Activated naive CD4-positive, alpha-beta T cell treated with anti-CD3 and anti-CD28 coated beads, Interleukin-2, amount 50 U/mL, for 72 hours (primary cell): ENCODE data around the gene NPHP4. TPM values are rescaled to one million over a fixed set of nuclear protein-coding genes. Genes with fewer than 3 reads are reported as not detected.
"Not testable (repeated sequence)": the region's sequence is repeated elsewhere in the genome, so short reads cannot be mapped to it uniquely, and the experiment has no call there.

Source experiments
- ATAC-seq, 2 donors: fragments of 150-1000 bp; cut with Tn5 transposase; 2 replicates each; pipeline ENCODE4 v1.10.0; 2021; ENCODE audit warnings: mild to moderate bottlenecking in 2 of 2, moderate library complexity in 2 of 2
- DNase-seq, 2 donors: peaks; one replicate each; pipeline ENCODE4 v3.0.0; 2021 to 2022; ENCODE audit warnings: low spot score in 2 of 2
- H3K27ac Mint-ChIP-seq, 2 donors: one replicate each; pipeline ENCODE4 v1.8.0; 2022; ENCODE audit warnings: mild to moderate bottlenecking in 2 of 2, mixed read lengths in 2 of 2
- H3K36me3 Mint-ChIP-seq, 2 donors: one replicate each; pipeline ENCODE4 v1.8.0; 2022; ENCODE audit warnings: mixed read lengths in 2 of 2
- H3K9me3 Mint-ChIP-seq, 2 donors: one replicate each; pipeline ENCODE4 v1.8.0; 2022; ENCODE audit warnings: mixed read lengths in 2 of 2
- total RNA-seq, 2 donors: library from RNA; stranded (reverse); gene quantifications; one replicate each; pipeline ENCODE4 v1.2.3, GENCODE V29; 2022

The NPHP4 gene
- total RNA-seq, 2 donors from 2014 or later, result 10.0 to 22.5 TPM

DNA sequence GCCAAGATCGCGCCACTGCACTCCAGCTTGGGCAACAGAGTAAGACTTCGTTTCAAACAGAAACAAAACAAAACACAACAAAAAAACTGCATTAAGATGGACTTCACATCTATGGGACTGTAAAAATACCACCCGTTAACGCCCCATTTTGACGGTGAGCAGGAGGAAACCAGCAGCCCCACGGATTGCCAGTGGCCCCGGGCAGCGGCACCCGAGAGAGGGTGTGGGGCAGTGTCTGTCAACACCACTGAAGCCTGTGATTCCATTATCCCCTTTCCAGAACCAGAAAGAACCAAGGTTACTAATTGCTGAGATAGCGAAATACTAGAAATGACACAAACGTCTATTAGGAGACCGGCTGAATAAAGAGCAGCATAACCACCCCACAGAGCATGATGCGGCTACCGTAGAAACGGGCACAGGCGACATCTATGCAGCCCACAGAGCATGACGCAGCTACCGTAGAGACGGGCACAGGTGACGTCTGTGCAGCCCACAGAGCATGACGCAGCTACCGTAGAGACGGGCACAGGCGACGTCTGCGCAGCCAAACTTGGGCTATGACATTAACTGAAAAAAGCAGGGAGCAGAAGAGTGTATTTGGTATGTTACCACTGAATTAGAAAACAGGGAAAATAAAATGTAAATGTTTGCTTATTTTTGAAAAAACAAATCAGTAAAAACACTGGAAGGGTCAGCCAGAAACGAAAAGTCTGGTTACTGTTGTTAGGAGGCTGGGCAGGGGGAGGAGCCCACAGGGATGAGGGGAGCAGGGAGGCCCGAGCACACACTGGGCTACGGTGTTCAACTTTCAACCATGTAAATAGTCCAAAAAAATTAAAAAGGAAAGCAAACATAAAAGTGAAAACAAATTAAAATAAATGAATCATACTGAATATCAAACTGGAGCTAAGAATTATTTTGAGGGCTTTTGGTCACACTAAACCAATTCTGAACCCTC, 96.5 kb downstream of the NPHP4 start:
- Mint-ChIP-seq H3K36me3 (peaks cover 0 to 5% of the 10 kb centered on the region in 2 donors), H3K9me3 (no peaks in the 10 kb centered on the region), H3K27ac (no peak overlapping the region)
- DNase-seq, result no peak
- no peak for ATAC-seq

DNA sequence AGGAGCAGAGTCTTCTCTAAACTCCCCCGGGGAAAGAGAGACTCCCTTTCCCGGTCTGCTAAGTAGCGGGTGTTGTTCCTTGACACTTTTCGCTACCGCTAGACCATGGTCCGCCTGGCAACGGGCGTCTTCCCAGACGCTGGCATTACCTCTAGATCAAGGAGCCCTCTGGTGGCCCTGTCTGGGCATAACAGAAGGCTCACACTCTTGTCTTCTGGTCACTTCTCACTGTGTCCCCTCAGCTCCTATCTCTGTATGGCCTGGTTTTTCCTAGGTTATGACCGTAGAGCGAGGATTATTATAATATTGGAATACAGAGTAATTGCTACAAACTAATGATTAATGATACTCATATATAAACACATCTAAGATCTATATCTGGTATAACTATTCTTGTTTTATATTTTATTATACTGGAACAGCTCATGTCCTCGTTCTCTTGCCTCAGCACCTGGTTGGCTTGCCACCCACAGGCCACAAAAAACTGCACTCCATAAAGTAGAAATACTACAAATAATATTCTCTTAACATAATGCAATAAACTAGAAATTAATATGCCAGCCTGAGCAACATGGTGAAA, 98.4 kb downstream of the NPHP4 start:
- DNase-seq, H3K9me3 Mint-ChIP-seq, H3K36me3 Mint-ChIP-seq, H3K27ac Mint-ChIP-seq, ATAC-seq: not testable (repeated sequence)

DNA sequence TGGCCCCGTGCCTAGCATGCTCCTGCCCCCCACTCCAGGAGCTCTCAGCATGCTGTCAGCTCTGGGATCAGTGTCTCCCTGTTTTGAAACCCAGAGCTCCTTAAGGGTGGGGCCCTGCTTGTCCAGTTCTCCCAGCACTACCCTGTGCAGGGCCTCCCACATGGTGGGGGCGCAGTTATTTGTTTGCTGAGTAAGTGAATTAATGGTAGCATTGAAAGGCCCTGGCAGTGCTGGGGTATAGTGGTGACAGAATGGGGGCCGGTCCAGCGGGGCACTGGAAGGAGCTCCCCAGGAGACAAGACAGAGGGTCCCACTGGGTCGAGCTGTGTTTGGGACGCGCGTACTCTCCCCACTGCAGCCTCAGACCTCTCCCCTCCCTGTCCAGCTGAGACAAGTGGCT, 99.9 kb downstream of the NPHP4 start:
- DNase-seq, result no peak
- no peak overlapping the region for H3K27ac Mint-ChIP-seq
- H3K36me3 Mint-ChIP-seq, result peaks cover 0 to 5% of the 10 kb centered on the region in 2 donors
- no peak for ATAC-seq
- H3K9me3 Mint-ChIP-seq, result no peaks in the 10 kb centered on the region

DNA sequence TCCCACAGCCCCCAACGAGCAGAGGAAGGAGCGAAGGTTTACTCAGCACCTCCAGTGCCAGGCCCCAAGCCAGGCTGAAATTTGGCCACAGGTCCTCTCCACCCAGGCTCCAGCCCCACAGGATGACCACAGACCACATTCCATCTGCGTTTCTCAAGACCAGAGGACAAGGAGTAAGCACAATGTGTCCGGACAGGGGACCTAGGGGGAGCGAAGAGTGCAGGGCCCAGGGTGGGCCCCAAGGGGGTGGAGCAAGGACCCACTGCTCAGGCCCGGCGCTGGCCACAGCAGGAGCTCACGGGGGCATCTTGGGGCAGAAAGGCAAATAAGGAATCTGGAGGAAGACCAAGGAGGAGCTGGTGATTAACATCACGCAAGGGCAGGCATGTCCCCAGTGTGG, 100.5 kb downstream of the NPHP4 start:
- H3K9me3 Mint-ChIP-seq, result no peaks in the 10 kb centered on the region
- no peak for DNase-seq
- peak overlapping the region in 1 of 2 donors; percentile 40 for H3K27ac Mint-ChIP-seq
- no peak for ATAC-seq
- peaks cover 0 to 5% of the 10 kb centered on the region in 2 donors for H3K36me3 Mint-ChIP-seq

DNA sequence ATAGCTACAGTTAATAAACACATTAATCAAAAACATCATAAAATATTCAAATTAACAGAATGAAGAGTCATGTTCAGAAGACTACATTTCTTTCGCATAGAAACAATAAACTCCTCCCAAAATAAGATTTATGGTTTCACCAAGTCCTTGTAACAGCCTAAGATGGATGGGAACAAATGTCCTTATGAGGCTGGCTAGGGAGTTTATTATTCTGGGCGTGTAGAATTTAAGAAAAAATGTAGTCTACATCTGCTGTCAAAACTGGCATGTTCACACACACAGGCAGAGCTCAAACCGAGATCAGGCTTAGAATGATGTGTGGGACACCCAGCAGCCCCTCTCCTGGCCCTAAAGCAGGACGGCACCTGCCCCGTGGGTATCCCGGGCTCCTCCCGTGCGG, 101.1 kb downstream of the NPHP4 start:
- no peak overlapping the region for H3K27ac Mint-ChIP-seq
- ATAC-seq (no peak), DNase-seq (no peak)
- H3K9me3 Mint-ChIP-seq, result no peaks in the 10 kb centered on the region
- H3K36me3 Mint-ChIP-seq, result peaks cover 0 to 5% of the 10 kb centered on the region in 2 donors

DNA sequence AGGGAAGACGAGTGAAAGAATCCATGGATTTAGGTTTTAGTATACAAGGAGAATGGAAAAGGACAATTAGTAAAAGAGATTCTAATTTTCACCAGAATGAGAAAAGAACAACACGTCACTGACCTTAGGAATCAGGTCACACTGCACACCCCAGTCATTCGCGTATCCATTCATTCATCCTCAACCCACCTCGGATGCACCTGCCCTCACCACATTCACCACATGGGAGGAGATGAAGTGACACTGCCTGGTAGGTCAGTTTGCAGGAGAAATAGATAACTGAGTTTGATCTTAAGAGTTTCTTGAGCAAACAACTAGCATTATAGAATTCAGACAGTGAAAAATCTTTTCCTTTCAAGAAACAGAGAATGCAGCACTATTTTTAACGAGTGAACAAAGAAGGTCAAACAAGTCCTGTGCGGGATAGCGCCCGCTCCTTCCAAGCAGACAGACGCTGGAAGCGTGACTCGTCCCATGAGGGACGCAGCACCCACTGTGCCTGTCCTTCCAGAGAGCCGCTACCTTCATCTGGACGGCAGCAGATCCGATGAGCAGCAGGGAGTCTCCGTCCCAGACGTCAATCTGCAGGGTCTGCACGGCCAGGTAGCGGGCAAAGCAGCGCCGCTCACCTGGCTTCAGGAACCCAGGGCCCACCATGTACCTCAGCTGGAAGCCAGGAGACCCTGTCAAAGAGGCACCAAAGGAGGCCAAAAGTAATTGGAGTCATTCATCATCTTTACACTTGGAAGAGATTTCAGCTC, 101.7 kb downstream of the NPHP4 start:
- DNase-seq (no peak), ATAC-seq (no peak)
- Mint-ChIP-seq H3K36me3 (peaks cover 0 to 5% of the 10 kb centered on the region in 2 donors), H3K9me3 (no peaks in the 10 kb centered on the region), H3K27ac (peak overlapping the region in 1 of 2 donors; percentile 50)

DNA sequence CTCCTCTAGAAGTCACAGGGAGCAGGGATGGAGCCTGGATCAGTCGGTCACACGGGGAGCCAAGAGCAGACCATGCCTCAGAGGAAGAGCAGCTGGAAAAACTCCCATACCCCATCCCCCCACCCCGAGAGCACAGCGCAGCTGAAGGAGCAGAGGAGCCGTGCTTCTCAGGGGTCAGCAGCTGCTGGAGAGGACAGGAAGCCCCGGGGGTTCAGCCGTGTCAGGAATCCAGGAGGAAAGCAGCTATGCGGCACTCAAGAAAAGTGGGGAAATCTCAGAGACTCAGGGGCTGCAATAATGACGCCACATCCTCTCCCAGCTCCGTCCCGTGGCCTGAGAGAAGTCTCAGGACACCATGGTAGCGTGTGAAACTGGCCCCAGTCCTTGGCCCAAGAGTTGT, 102.3 kb downstream of the NPHP4 start:
- Mint-ChIP-seq H3K9me3 (no peaks in the 10 kb centered on the region), H3K36me3 (peaks cover 0 to 4% of the 10 kb centered on the region in 2 donors), H3K27ac (peak overlapping the region in 1 of 2 donors; percentile 29)
- DNase-seq (no peak), ATAC-seq (no peak)

DNA sequence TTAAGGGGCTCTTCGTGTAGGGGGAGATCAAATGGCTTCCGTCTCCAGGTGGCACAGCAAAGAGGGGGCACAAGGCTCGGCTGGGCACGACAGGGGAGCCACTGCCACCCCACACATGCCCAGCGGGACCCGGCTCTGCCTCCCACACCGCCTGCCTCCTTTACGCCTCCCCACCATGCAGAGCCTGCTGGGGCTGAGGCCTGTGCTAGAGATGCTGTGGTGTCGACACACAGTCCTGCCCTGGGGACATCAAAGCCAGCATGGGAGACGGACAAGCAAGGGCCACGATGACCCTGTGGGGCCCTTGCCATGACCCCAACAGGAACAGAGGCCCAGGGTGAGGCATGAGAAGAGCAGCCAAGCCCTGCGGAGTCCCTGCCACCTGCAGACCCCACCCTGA, 102.8 kb downstream of the NPHP4 start:
- Mint-ChIP-seq H3K27ac (peak overlapping the region in 1 of 2 donors; percentile 29), H3K36me3 (peaks cover 0 to under 1% of the 10 kb centered on the region in 2 donors), H3K9me3 (no peaks in the 10 kb centered on the region)
- DNase-seq, result no peak
- no peak for ATAC-seq

DNA sequence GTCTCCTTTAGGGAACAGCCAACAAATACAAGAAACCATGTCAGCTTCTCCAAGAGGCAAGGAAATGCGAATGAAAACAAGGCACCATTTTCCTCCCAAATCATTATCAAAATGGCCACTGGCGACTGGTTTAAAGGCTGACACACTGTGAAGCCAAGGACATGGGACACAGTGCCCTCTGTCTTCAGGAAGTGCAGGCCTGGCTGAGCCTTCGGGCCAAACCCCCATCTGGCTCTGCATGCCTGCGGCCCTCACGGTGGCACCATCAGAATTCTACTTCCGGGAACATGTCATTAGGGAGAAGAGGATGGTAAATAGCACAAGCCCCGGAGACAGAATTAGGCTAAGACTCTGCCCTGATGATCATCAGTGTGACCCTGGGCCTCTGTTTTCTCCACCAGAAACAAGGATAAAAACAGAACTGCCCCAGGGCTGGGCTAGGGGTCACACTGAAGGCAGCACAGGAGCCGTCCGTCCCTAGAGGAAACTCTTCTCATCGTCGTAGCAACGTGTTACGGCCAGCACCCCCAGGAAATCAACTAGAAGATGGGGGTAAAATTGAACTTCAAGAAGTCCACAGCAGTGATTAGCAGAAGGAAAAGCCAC, 103.5 kb downstream of the NPHP4 start:
- DNase-seq, result no peak
- Mint-ChIP-seq H3K36me3 (no peaks in the 10 kb centered on the region), H3K9me3 (no peaks in the 10 kb centered on the region), H3K27ac (no peak overlapping the region)
- ATAC-seq, result no peak

DNA sequence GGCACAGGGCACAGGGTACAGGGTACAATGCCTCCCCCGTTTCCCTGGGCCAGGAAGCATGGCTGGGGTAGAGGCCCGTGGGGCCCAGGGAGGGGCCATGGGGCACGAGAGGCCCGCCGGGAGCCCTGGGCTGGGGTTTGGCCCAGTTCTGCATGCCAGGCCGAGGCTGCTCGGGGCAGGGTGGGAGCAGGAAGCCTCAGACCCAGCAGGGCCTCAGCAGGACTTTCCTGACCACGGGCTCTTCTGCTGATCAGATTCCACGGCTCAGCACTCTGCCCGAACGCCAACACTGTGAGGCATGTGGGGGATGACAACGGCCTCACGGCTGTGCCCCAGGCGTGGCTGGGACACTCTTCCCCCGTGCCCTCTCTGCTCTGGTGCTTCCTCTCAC, 104.3 kb downstream of the NPHP4 start:
- no peak for ATAC-seq

DNA sequence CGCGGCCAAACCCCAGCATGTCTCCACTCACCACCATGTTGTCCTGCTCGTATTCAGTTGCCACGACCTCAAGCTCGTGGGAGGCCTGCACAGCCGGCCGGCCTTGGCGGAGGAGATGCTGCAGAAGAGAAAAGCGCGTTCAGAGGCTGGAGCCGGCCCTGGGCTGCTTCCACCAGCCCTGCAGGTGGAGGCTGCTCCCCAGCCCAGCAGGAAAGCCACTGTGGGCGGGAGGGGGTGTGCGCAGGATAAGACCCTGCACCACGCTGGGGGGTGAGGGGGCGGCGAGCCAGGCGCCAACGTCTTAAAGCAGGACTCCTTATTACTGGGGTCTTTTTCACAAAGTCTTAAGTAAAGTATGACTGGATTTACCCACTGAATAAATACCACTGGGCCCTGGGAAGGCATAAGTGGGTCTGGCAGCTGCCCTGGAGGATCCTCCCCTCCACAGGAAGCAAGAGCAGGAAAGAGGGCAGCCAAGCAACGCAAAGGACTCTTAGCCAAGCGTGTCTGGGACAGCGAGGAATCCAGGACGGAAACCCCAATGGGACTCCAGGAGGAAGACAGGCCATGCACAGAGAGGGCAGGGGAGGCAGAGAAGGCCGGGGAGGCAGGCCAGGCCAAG, 104.8 kb downstream of the NPHP4 start:
- no peak overlapping the region for H3K27ac Mint-ChIP-seq
- no peaks in the 10 kb centered on the region for H3K9me3 Mint-ChIP-seq
- ATAC-seq, result no peak
- no peak for DNase-seq
- no peaks in the 10 kb centered on the region for H3K36me3 Mint-ChIP-seq

More for the DNA sequence above, 104.3 kb downstream of the NPHP4 start:
- Mint-ChIP-seq H3K36me3 (no peaks in the 10 kb centered on the region), H3K9me3 (no peaks in the 10 kb centered on the region), H3K27ac (no peak overlapping the region)
- DNase-seq, result no peak

DNA sequence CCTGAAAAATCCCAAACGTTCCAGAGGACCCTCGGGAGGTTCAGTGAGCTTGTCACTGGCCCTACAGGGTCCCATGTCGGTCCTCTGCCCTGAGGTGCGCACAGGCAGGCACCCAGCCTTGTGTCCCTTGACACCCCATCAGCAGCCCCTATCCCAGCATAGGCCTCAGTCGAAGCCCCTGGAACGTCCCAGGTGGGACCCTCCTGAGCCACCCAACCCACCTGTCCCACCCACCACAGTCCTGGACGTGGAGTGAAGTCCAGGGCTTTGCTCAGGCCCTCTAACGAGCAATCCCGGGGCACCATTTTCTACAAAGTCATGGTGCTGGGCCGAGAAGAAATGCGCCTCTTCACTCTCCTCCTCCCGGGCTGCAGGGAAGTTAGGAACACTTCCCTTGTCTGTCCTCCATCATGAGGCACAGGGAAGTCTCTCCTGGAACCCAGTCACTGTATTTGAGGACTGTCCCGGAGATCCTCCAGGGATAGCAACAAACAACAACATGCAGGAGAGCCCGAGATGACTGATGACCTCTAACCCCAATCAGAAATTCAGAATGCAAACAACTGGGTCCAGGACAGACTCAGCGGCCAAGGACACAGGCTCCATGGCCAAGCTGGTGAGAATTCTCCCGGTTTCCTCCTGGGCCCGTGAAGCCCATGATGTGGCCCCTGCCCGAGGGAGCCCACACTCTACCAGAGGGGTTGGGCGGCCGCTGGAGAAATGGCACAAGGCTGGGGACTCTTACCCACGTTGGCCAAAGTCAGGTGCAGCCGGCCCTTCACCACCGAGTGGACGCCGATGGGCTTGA, 105.5 kb downstream of the NPHP4 start:
- Mint-ChIP-seq H3K9me3 (no peaks in the 10 kb centered on the region), H3K27ac (no peak overlapping the region), H3K36me3 (no peaks in the 10 kb centered on the region)
- no peak for DNase-seq
- no peak for ATAC-seq

DNA sequence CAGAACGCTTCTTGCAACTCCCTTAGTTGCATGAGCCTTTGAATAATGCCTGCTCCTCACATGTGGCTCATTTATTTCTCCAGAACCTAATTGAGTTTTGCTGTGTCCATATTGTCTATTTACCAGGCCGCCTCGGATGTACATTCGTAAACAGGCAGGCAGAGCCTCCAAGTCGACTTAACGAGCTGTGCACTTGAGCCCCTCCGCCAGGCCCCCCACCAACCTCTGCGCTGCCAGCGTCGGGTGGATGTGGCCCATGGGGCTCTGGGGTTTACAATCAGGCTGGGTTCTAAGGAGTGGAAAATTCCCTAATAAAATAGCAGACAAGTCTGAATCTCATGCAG, 106.1 kb downstream of the NPHP4 start:
- ATAC-seq (no peak), DNase-seq (no peak)
- Mint-ChIP-seq H3K9me3 (no peaks in the 10 kb centered on the region), H3K36me3 (peaks cover 0 to 3% of the 10 kb centered on the region in 2 donors), H3K27ac (no peak overlapping the region)

DNA sequence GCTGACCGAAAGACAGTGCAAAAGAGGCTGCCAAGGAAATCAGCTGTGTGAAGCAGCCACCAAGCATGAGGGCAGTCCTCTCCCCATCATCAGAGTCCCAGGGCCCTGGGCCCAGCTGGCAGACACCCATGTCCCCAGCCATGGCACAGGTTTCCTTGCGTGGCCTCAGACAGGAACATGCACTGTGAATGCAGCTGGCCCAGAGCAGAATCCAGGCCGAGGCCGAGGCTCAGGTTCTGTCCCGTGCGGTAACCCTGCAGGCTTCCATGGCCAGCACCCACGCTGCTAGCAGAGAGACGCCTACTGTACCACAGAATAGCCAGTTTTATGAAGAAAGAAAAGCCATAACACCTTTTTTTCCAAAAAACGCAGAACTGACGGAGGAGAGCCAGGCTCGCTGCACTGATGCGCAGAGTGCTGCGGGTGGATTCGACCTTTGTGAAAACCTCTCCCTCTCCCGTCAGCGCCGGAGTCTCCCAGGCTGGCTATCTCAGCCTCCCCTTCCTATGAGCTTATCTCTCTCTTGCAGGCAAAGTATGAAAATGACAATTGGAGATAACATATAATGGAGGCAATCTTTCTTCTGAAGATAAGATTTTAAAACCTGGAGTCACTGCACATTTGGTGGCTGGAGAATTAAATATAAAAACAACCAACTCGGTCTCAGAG, 106.6 kb downstream of the NPHP4 start:
- Mint-ChIP-seq H3K27ac (peak overlapping the region in 1 of 2 donors; percentile 81), H3K36me3 (peaks cover 0 to 8% of the 10 kb centered on the region in 2 donors), H3K9me3 (no peaks in the 10 kb centered on the region)
- DNase-seq (no peak), ATAC-seq (no peak)

DNA sequence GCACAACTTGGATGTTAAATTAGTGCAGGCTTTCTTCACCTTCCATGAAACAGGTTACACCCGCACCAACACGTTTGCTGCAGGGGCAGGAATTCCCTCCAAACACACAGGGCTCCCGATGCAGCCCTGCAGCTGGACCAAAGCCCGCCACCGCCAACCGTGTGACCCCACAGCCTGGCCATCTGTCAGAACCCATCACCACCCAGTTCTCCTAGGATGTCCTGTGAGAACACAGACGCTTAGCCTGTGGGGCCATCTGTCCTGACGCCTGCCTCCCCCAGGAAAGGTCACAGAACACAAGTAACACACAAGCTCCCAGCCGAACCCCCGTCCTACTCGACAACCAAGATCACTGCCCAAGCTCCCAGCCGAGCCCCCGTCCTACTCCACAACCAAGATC, 108.1 kb downstream of the NPHP4 start:
- no peak for DNase-seq
- ATAC-seq, result no peak
- Mint-ChIP-seq H3K36me3 (peaks cover 12 to 23% of the 10 kb centered on the region in 2 donors), H3K9me3 (peaks cover 4 to 7% of the 10 kb centered on the region in 2 donors), H3K27ac (no peak overlapping the region)
